CD14-positive monocyte (primary cell): ENCODE results near the gene KANSL3. TPM values are rescaled to one million over a fixed set of nuclear protein-coding genes. Genes with fewer than 3 reads are reported as not detected.
A peak's percentile ranks its signal among the peaks of the same experiment; 100 is the strongest.

Experiments used
- DNase-seq, 3 donors: peaks; one replicate each; pipeline ENCODE4 v3.0.0-alpha.2; 2011 to 2022
- H2AFZ ChIP-seq: 2 replicates; pipeline ENCODE4 v1.6.0; 2012; ENCODE audit warnings: mild to moderate bottlenecking, low read depth, low read length, inconsistent platforms; ENCODE audit not compliant: insufficient read depth, poor library complexity, severe bottlenecking
- H3K27ac ChIP-seq, 2 donors: 1 replicate in 1 of 2; 2 replicates in 1 of 2; pipeline ENCODE4 v1.5.1; 2012 to 2013; ENCODE audit warnings: low read length in 2 of 2, control low read depth in 1 of 2, inconsistent platforms in 1 of 2, low read depth in 1 of 2, mild to moderate bottlenecking in 1 of 2
- H3K27me3 ChIP-seq, 2 donors: one replicate each; pipeline versions ENCODE4 v1.6.0 to v1.6.1; 2011 to 2013; ENCODE audit warnings: low read length in 2 of 2; ENCODE audit not compliant: control insufficient read depth in 2 of 2, insufficient read depth in 2 of 2
- H3K36me3 ChIP-seq, 2 donors: replicated peaks in 1 of 2; 1 replicate in 1 of 2; 2 replicates in 1 of 2; pipeline versions ENCODE4 v1.5.1 to v1.6.1; 2012 to 2013; ENCODE audit warnings: low read length in 2 of 2, control low read depth in 1 of 2, inconsistent platforms in 1 of 2, mild to moderate bottlenecking in 1 of 2; ENCODE audit not compliant: insufficient read depth in 2 of 2, control insufficient read depth in 1 of 2
- H3K4me1 ChIP-seq, 2 donors: 1 replicate in 1 of 2; 2 replicates in 1 of 2; pipeline versions ENCODE4 v1.5.1 to v1.6.1; 2012 to 2013; ENCODE audit warnings: low read length in 2 of 2, control low read depth in 1 of 2, inconsistent platforms in 1 of 2, mild to moderate bottlenecking in 1 of 2, moderate library complexity in 1 of 2; ENCODE audit not compliant: insufficient read depth in 2 of 2, control insufficient read depth in 1 of 2
- H3K4me2 ChIP-seq: replicated peaks from 2 replicates; pipeline ENCODE3; 2012; ENCODE audit warnings: low read length, moderate library complexity, mild to moderate bottlenecking; ENCODE audit not compliant: poor library complexity, severe bottlenecking; ENCODE audit errors: extremely low read depth
- H3K4me3 ChIP-seq, 3 experiments: fragments of 200-600 bp in 1 of 3; sonication (generic) in 1 of 3; replicated peaks in 1 of 3; 1 replicate in 2 of 3; 2 replicates in 1 of 3; pipeline ENCODE4 v1.5.1; 2011 to 2013; ENCODE audit warnings: low read length in 3 of 3, mild to moderate bottlenecking in 3 of 3, control low read depth in 2 of 3, low read depth in 2 of 3, inconsistent platforms in 1 of 3, moderate library complexity in 1 of 3
- H3K79me2 ChIP-seq: 2 replicates; pipeline ENCODE4 v1.6.0; 2012; ENCODE audit warnings: mild to moderate bottlenecking, control low read depth, inconsistent platforms, low read length, moderate library complexity; ENCODE audit not compliant: insufficient read depth
- H3K9ac ChIP-seq: 2 replicates; pipeline ENCODE4 v1.6.0; 2017; ENCODE audit warnings: low read length, mild to moderate bottlenecking; ENCODE audit not compliant: insufficient read depth, poor library complexity, severe bottlenecking
- H3K9me3 ChIP-seq, 2 donors: replicated peaks in 1 of 2; 1 replicate in 1 of 2; 2 replicates in 1 of 2; pipeline versions ENCODE4 v1.5.1 to v1.6.1; 2012 to 2013; ENCODE audit warnings: low read length in 2 of 2, control low read depth in 1 of 2; ENCODE audit not compliant: control insufficient read depth in 1 of 2, insufficient read depth in 1 of 2
- H4K20me1 ChIP-seq: 2 replicates; pipeline ENCODE4 v1.6.0; 2012; ENCODE audit warnings: mild to moderate bottlenecking, low read length, control low read depth, moderate library complexity; ENCODE audit not compliant: insufficient read depth
- H3K27ac Mint-ChIP-seq, 7 donors: one replicate each; pipeline ENCODE4 v1.8.0; 2020; ENCODE audit warnings: mild to moderate bottlenecking in 7 of 7, mixed read lengths in 7 of 7, moderate library complexity in 6 of 7, inconsistent platforms in 2 of 7
- H3K27me3 Mint-ChIP-seq, 3 donors: one replicate each; pipeline ENCODE4 v1.8.0; 2021 to 2022; ENCODE audit warnings: low read depth in 3 of 3, mild to moderate bottlenecking in 3 of 3, mixed read lengths in 3 of 3, moderate library complexity in 3 of 3, inconsistent platforms in 1 of 3
- H3K36me3 Mint-ChIP-seq, 2 donors: one replicate each; pipeline ENCODE4 v1.8.0; 2020; ENCODE audit warnings: mixed read lengths in 2 of 2, inconsistent platforms in 1 of 2, mild to moderate bottlenecking in 1 of 2
- H3K4me1 Mint-ChIP-seq: one replicate; pipeline ENCODE4 v1.8.0; 2020; ENCODE audit warnings: mild to moderate bottlenecking, mixed read lengths
- H3K4me3 Mint-ChIP-seq, 2 donors: one replicate each; pipeline ENCODE4 v1.8.0; 2020; ENCODE audit warnings: mild to moderate bottlenecking in 2 of 2, mixed read lengths in 2 of 2, moderate library complexity in 1 of 2
- H3K9me3 Mint-ChIP-seq, 7 donors: one replicate each; pipeline ENCODE4 v1.8.0; 2020 to 2022; ENCODE audit warnings: mixed read lengths in 7 of 7, mild to moderate bottlenecking in 6 of 7, moderate library complexity in 6 of 7, inconsistent platforms in 2 of 7
- WGBS: methylation state at CpG from one replicate; pipeline ENCODE4 v1.1.5; 2013; ENCODE audit warnings: missing lambda C conversion rate; ENCODE audit not compliant: insufficient coverage; 5-methylcytosine and 5-hydroxymethylcytosine counted together
- intact Hi-C, 2 donors: fragments of 100-400 bp; cut with micrococcal nuclease; formaldehyde crosslinking; loops; one replicate each; pipeline versions ENCODE4 v1.15.0 to v1.15.1; 2023
- polyA plus RNA-seq, 3 donors: library from polyadenylated mRNA; depleted of rRNA in 1 of 3; unstranded in 2 of 3; stranded (reverse) in 1 of 3; fragments of 300-500 nt in 2 of 3; fragments of >200 nt in 1 of 3; fragmentation: Illumina TruSeq in 2 of 3; gene quantifications; 1 replicate in 2 of 3; 2 replicates in 1 of 3; pipeline ENCODE4 v1.2.3, GENCODE V29; 2012 to 2021
- TF ChIP-seq, protein P1 (sequence below): fragments of 200-600 bp; IDR thresholded peaks from one replicate; pipeline ENCODE4 v1.8.0; 2022; ENCODE audit warnings: antibody characterized with exemption, mild to moderate bottlenecking

The KANSL3 gene
- polyA plus RNA-seq, 3 donors: 2.5 to 25.3 (median 7.2) TPM

GRCh38 chr2:96665083-96665569 is 27.0 kb upstream of the KANSL3 start:
- H2AFZ ChIP-seq: peak overlapping the region; percentile 37
- intact Hi-C loops: loop anchor here in 1 of 2 donors (5.0 to 10.0 kb wide), 2 partner anchors 33 to 50 kb away; no protein-coding TSS in a partner anchor

GRCh38 chr2:96664366-96664925 is 26.3 kb upstream of the KANSL3 start:
- Histone ChIP-seq H3K4me3 (peak overlapping the region in 1 of 3 experiments; percentile 34), H3K79me2 (no peaks in the 10 kb centered on the region), H3K36me3 (no peaks in the 10 kb centered on the region), H4K20me1 (no peaks in the 10 kb centered on the region), H3K4me1 (peaks cover 35 to 38% of the 10 kb centered on the region in 2 donors), H3K4me2 (peak overlapping the region; percentile 48), H3K9me3 (no peaks in the 10 kb centered on the region), H3K27me3 (no peaks in the 10 kb centered on the region), H3K9ac (peak overlapping the region; percentile 39), H2AFZ (peak overlapping the region; percentile 37), H3K27ac (peak overlapping the region; percentile 66 to 90)
- DNase-seq: peak in 2 of 3 donors; percentile 49 to 56
- peaks cover 0 to 5% (median 1%) of the 10 kb centered on the region in 3 donors for H3K27me3 Mint-ChIP-seq
- H3K4me3 Mint-ChIP-seq: no peak overlapping the region
- intact Hi-C loops: loop anchor here in 1 of 2 donors (10.0 kb wide), 1 partner anchor 50 kb away; no protein-coding TSS in a partner anchor
- H3K4me1 Mint-ChIP-seq: peaks cover 29% of the 10 kb centered on the region
- peak overlapping the region; percentile 91 to 99 (median 96) for H3K27ac Mint-ChIP-seq
- peaks cover 0 to 4% (median 1%) of the 10 kb centered on the region in 7 donors for H3K9me3 Mint-ChIP-seq
- no peaks in the 10 kb centered on the region for H3K36me3 Mint-ChIP-seq
- WGBS: no CpG with 5 or more reads among the region's 3 CpGs
- TF ChIP-seq, protein P1, sequence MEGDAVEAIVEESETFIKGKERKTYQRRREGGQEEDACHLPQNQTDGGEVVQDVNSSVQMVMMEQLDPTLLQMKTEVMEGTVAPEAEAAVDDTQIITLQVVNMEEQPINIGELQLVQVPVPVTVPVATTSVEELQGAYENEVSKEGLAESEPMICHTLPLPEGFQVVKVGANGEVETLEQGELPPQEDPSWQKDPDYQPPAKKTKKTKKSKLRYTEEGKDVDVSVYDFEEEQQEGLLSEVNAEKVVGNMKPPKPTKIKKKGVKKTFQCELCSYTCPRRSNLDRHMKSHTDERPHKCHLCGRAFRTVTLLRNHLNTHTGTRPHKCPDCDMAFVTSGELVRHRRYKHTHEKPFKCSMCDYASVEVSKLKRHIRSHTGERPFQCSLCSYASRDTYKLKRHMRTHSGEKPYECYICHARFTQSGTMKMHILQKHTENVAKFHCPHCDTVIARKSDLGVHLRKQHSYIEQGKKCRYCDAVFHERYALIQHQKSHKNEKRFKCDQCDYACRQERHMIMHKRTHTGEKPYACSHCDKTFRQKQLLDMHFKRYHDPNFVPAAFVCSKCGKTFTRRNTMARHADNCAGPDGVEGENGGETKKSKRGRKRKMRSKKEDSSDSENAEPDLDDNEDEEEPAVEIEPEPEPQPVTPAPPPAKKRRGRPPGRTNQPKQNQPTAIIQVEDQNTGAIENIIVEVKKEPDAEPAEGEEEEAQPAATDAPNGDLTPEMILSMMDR: no peak

More at GRCh38 chr2:96665083-96665569, 27.0 kb upstream of the KANSL3 start:
- peak; percentile 91 to 97 (median 96) for DNase-seq
- H3K4me3 ChIP-seq: peak overlapping the region in 1 of 3 experiments; percentile 34
- H3K36me3 Mint-ChIP-seq: no peaks in the 10 kb centered on the region
- H3K4me1 Mint-ChIP-seq: peaks cover 29% of the 10 kb centered on the region
- H3K27ac ChIP-seq: peak overlapping the region; percentile 66 to 90
- H3K9me3 Mint-ChIP-seq: peaks cover 0 to 4% (median 1%) of the 10 kb centered on the region in 7 donors
- peak overlapping the region; percentile 48 for H3K4me2 ChIP-seq
- H3K36me3 ChIP-seq: no peaks in the 10 kb centered on the region
- H3K27ac Mint-ChIP-seq: peak overlapping the region; percentile 91 to 99 (median 96)
- 0% methylated on average over 1 of the region's 3 CpGs for WGBS
- peaks cover 35 to 38% of the 10 kb centered on the region in 2 donors for H3K4me1 ChIP-seq
- no peaks in the 10 kb centered on the region for H3K79me2 ChIP-seq
- peaks cover 0 to 5% (median 1%) of the 10 kb centered on the region in 3 donors for H3K27me3 Mint-ChIP-seq
- peak overlapping the region; percentile 39 for H3K9ac ChIP-seq
- no peaks in the 10 kb centered on the region for H3K27me3 ChIP-seq
- peak overlapping the region; percentile 4 to 64 for H3K4me3 Mint-ChIP-seq
- H3K9me3 ChIP-seq: no peaks in the 10 kb centered on the region
- no peaks in the 10 kb centered on the region for H4K20me1 ChIP-seq
- TF ChIP-seq, protein P1: no peak
